ENCODE measurements around the gene TMEM196. TPM values are rescaled to one million over a fixed set of nuclear protein-coding genes. Genes with fewer than 3 reads are reported as not detected.
A peak's percentile ranks its signal among the peaks of the same experiment; 100 is the strongest.

The TMEM196 gene
- total RNA-seq (0.06 TPM), polyA plus RNA-seq (ENCODE audit: insufficient read depth, low read depth, low replicate concordance) (not detected)
- long read RNA-seq, donor 1: 0 reads
- long read RNA-seq, donor 2: 0 reads
- long read RNA-seq, donor 3: 0 reads
- long read RNA-seq, donor 4: 0 reads
- long read RNA-seq, donor 5: 0 reads
- long read RNA-seq, donor 6: 0 reads
- long read RNA-seq, donor 7: 0 reads
- long read RNA-seq, donor 8: 0 reads
- long read RNA-seq, donor 9: 0 reads
- long read RNA-seq, donor 10: 0 reads

GRCh38 chr7:19772841-19773760 is at the start of gene TMEM196:
TSS of gene TMEM196 (minus strand) at chr7:19773617. CDS start at chr7:19772696, 921 bp downstream.
- no peak for FAIRE-seq

GRCh38 chr7:19816128-19816527 is 42.7 kb upstream of the TMEM196 start:
- H3K4me1 ChIP-seq (ENCODE audit: control insufficient read depth in 2 of 3, insufficient read depth in 2 of 3, low read depth in 1 of 3, low read length in 3 of 3): no peaks in the 10 kb centered on the region
- TF ChIP-seq, protein P1, sequence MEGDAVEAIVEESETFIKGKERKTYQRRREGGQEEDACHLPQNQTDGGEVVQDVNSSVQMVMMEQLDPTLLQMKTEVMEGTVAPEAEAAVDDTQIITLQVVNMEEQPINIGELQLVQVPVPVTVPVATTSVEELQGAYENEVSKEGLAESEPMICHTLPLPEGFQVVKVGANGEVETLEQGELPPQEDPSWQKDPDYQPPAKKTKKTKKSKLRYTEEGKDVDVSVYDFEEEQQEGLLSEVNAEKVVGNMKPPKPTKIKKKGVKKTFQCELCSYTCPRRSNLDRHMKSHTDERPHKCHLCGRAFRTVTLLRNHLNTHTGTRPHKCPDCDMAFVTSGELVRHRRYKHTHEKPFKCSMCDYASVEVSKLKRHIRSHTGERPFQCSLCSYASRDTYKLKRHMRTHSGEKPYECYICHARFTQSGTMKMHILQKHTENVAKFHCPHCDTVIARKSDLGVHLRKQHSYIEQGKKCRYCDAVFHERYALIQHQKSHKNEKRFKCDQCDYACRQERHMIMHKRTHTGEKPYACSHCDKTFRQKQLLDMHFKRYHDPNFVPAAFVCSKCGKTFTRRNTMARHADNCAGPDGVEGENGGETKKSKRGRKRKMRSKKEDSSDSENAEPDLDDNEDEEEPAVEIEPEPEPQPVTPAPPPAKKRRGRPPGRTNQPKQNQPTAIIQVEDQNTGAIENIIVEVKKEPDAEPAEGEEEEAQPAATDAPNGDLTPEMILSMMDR (IDR thresholded peaks at IDR 0.05; ENCODE audit: borderline replicate concordance, extremely low read depth, insufficient read depth): no peak
- FAIRE-seq (no peak), DNase-seq (no peak)
- no peaks in the 10 kb centered on the region for H3K36me3 ChIP-seq (ENCODE audit: control insufficient read depth in 2 of 3, insufficient read depth in 3 of 3, low read length in 3 of 3)
- no peak overlapping the region for H3K27ac ChIP-seq (ENCODE audit: low read depth in 2 of 2, low read length in 2 of 2)
- intact Hi-C loops (cut with DNase I): no loop called here
- H3K27me3 ChIP-seq (ENCODE audit: control insufficient read depth, insufficient read depth, low read length): no peaks in the 10 kb centered on the region
- no peaks in the 10 kb centered on the region for H3K9me3 ChIP-seq (ENCODE audit: control insufficient read depth in 2 of 3, insufficient read depth in 1 of 3, low read length in 3 of 3)
- no peak overlapping the region for H3K4me3 ChIP-seq (ENCODE audit: low read length in 3 of 3)
- no peak overlapping the region for H3K9ac ChIP-seq (ENCODE audit: low read length in 3 of 3)

More at GRCh38 chr7:19772841-19773760, at the start of gene TMEM196:
- DNase-seq: peak; percentile 42 to 79 (median 71)
- H3K27me3 ChIP-seq (ENCODE audit: control insufficient read depth, insufficient read depth, low read length): peaks cover 11% of the 10 kb centered on the region
- H3K9me3 ChIP-seq (ENCODE audit: control insufficient read depth in 2 of 3, insufficient read depth in 1 of 3, low read length in 3 of 3): no peaks in the 10 kb centered on the region
- peaks cover 0 to 2% (median 0%) of the 10 kb centered on the region in 3 donors for H3K4me1 ChIP-seq (ENCODE audit: control insufficient read depth in 2 of 3, insufficient read depth in 2 of 3, low read depth in 1 of 3, low read length in 3 of 3)
- no peaks in the 10 kb centered on the region for H3K36me3 ChIP-seq (ENCODE audit: control insufficient read depth in 2 of 3, insufficient read depth in 3 of 3, low read length in 3 of 3)
- intact Hi-C loops (cut with DNase I): no loop called here
- no peak within 1 kb of the TSS for H3K9ac ChIP-seq (ENCODE audit: low read length in 3 of 3)
- H3K27ac ChIP-seq (ENCODE audit: low read depth in 2 of 2, low read length in 2 of 2): no peak within 1 kb of the TSS
- TF ChIP-seq, protein P1 (IDR thresholded peaks at IDR 0.05; ENCODE audit: borderline replicate concordance, extremely low read depth, insufficient read depth): no peak
- peak within 1 kb of the TSS in 2 of 3 donors; percentile 39 to 40 for H3K4me3 ChIP-seq (ENCODE audit: low read length in 3 of 3)

DNA sequence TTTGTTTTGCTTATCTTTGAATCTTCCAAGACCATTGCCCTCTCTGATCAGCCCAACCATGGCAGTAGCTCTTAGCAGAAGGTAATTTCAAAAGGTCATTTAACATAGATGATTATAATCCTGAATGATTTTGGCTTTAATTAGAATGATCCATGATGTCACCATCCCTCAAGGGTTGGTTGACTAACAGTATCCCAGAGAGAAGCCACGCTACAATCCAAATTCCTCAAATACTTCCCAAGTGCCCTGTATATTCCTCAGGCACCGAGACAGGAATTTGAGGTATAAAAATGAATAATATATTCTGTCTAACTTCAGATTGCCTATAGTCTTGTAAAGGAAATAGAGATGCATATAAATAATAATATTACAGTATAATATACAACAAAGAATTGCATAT is 42.1 kb upstream of the TMEM196 start:
- Histone ChIP-seq H3K4me1 (ENCODE audit: control insufficient read depth in 2 of 3, insufficient read depth in 2 of 3, low read depth in 1 of 3, low read length in 3 of 3) (no peaks in the 10 kb centered on the region), H3K27me3 (ENCODE audit: control insufficient read depth, insufficient read depth, low read length) (no peaks in the 10 kb centered on the region), H3K27ac (ENCODE audit: low read depth in 2 of 2, low read length in 2 of 2) (no peak overlapping the region), H3K4me3 (ENCODE audit: low read length in 3 of 3) (no peak overlapping the region), H3K9me3 (ENCODE audit: control insufficient read depth in 2 of 3, insufficient read depth in 1 of 3, low read length in 3 of 3) (no peaks in the 10 kb centered on the region), H3K9ac (ENCODE audit: low read length in 3 of 3) (no peak overlapping the region), H3K36me3 (ENCODE audit: control insufficient read depth in 2 of 3, insufficient read depth in 3 of 3, low read length in 3 of 3) (no peaks in the 10 kb centered on the region)
- intact Hi-C loops (cut with DNase I): no loop called here
- FAIRE-seq (no peak), DNase-seq (no peak)
- TF ChIP-seq, protein P1 (IDR thresholded peaks at IDR 0.05; ENCODE audit: borderline replicate concordance, extremely low read depth, insufficient read depth): no peak
